Esophagus squamous epithelium (tissue), 4 donors: ENCODE results near the gene SLC12A8.

Source experiments
- POLR2A ChIP-seq, 4 donors: fragments of 450-650 bp; IDR thresholded peaks; one replicate each; pipeline ENCODE4 v1.6.1; 2017; ENCODE audit warnings: antibody characterized with exemption in 4 of 4, mild to moderate bottlenecking in 4 of 4, moderate library complexity in 3 of 4
- TF ChIP-seq, protein P1 (sequence below), 6 experiments: fragments of 450-650 bp in 4 of 6; fragments of 200-600 bp in 2 of 6; sonication (generic) in 2 of 6; IDR thresholded peaks; one replicate each; pipeline ENCODE4 v1.5.1; 2016 to 2019; ENCODE audit warnings: antibody characterized with exemption in 6 of 6, mild to moderate bottlenecking in 4 of 6, moderate library complexity in 4 of 6

- TF ChIP-seq, protein P1, sequence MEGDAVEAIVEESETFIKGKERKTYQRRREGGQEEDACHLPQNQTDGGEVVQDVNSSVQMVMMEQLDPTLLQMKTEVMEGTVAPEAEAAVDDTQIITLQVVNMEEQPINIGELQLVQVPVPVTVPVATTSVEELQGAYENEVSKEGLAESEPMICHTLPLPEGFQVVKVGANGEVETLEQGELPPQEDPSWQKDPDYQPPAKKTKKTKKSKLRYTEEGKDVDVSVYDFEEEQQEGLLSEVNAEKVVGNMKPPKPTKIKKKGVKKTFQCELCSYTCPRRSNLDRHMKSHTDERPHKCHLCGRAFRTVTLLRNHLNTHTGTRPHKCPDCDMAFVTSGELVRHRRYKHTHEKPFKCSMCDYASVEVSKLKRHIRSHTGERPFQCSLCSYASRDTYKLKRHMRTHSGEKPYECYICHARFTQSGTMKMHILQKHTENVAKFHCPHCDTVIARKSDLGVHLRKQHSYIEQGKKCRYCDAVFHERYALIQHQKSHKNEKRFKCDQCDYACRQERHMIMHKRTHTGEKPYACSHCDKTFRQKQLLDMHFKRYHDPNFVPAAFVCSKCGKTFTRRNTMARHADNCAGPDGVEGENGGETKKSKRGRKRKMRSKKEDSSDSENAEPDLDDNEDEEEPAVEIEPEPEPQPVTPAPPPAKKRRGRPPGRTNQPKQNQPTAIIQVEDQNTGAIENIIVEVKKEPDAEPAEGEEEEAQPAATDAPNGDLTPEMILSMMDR (IDR thresholded peaks at IDR 0.05) = no peak
- TF ChIP-seq POLR2A (IDR thresholded peaks at IDR 0.05) = no peak
These were observed 45.0 kb upstream of the SLC12A8 start for GRCh38 chr3:125257536-125257935.
